ENCODE measurements around the gene MBNL1. TPM values are rescaled to one million over a fixed set of nuclear protein-coding genes. Genes with fewer than 3 reads are reported as not detected.

Gene MBNL1
- total RNA-seq, 2 experiments from 2014 or later: 385 to 392 TPM

- H3K36me3 Mint-ChIP-seq: peaks cover 22% of the 10 kb centered on the region
- H3K4me1 Mint-ChIP-seq: peaks cover 75% of the 10 kb centered on the region
- no peaks in the 10 kb centered on the region for H3K9me3 Mint-ChIP-seq
- no peak overlapping the region for H3K4me3 Mint-ChIP-seq
- peak overlapping the region; percentile 69 for H3K27ac Mint-ChIP-seq
- DNase-seq: no peak
- H3K27me3 Mint-ChIP-seq: no peaks in the 10 kb centered on the region
These were observed 8.2 kb upstream of the MBNL1 start for GRCh38 chr3:152260529-152260928.

DNA sequence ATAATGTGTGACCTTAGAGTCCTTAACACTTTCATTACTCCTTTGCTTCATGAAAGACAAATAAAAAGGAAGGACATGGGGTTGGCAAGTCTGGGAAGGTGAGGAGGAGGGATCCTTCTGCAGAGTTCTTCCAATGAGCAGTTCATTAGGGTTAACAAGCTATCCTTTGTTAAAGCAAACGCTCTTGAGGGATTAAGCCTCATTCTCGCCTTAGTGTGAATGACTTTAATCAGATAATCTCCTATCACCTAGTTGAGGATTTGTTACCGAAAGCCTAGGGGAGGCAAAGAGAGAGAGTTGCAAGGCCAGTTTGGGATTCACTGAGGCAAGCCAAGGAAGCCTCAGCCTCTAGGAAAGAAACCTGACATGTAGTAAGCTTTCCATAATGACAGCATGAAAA is 7.4 kb upstream of the MBNL1 start:
- DNase-seq: no peak
- Mint-ChIP-seq H3K27ac (peak overlapping the region; percentile 26), H3K9me3 (no peaks in the 10 kb centered on the region), H3K36me3 (peaks cover 22% of the 10 kb centered on the region), H3K4me3 (no peak overlapping the region), H3K4me1 (peaks cover 73% of the 10 kb centered on the region), H3K27me3 (no peaks in the 10 kb centered on the region)

GRCh38 chr3:152263711-152264110 is 5.0 kb upstream of the MBNL1 start:
- Mint-ChIP-seq H3K4me3 (no peak overlapping the region), H3K4me1 (peaks cover 70% of the 10 kb centered on the region), H3K9me3 (no peaks in the 10 kb centered on the region), H3K27ac (peak overlapping the region; percentile 46), H3K36me3 (peaks cover 22% of the 10 kb centered on the region), H3K27me3 (no peaks in the 10 kb centered on the region)
- no peak for DNase-seq

- Mint-ChIP-seq H3K4me3 (no peak overlapping the region), H3K36me3 (peaks cover 23% of the 10 kb centered on the region), H3K4me1 (peaks cover 65% of the 10 kb centered on the region), H3K27ac (peak overlapping the region; percentile 15), H3K9me3 (no peaks in the 10 kb centered on the region), H3K27me3 (no peaks in the 10 kb centered on the region)
- no peak for DNase-seq
These were observed 4.4 kb upstream of the MBNL1 start for GRCh38 chr3:152264378-152264777.

GRCh38 chr3:152266221-152266995 is 2.3 kb upstream of the MBNL1 start:
- peaks cover 37% of the 10 kb centered on the region for H3K36me3 Mint-ChIP-seq
- DNase-seq: no peak
- no peaks in the 10 kb centered on the region for H3K27me3 Mint-ChIP-seq
- no peaks in the 10 kb centered on the region for H3K9me3 Mint-ChIP-seq
- peak overlapping the region; percentile 88 for H3K4me3 Mint-ChIP-seq
- H3K27ac Mint-ChIP-seq: peak overlapping the region; percentile 91
- peaks cover 50% of the 10 kb centered on the region for H3K4me1 Mint-ChIP-seq

- DNase-seq: no peak
- H3K4me1 Mint-ChIP-seq: peaks cover 53% of the 10 kb centered on the region
- peaks cover 41% of the 10 kb centered on the region for H3K36me3 Mint-ChIP-seq
- no peaks in the 10 kb centered on the region for H3K27me3 Mint-ChIP-seq
- peak overlapping the region; percentile 88 for H3K4me3 Mint-ChIP-seq
- H3K9me3 Mint-ChIP-seq: no peaks in the 10 kb centered on the region
- peak overlapping the region; percentile 91 for H3K27ac Mint-ChIP-seq
These were observed 736 bp upstream of the MBNL1 start for GRCh38 chr3:152267831-152268554.

DNA sequence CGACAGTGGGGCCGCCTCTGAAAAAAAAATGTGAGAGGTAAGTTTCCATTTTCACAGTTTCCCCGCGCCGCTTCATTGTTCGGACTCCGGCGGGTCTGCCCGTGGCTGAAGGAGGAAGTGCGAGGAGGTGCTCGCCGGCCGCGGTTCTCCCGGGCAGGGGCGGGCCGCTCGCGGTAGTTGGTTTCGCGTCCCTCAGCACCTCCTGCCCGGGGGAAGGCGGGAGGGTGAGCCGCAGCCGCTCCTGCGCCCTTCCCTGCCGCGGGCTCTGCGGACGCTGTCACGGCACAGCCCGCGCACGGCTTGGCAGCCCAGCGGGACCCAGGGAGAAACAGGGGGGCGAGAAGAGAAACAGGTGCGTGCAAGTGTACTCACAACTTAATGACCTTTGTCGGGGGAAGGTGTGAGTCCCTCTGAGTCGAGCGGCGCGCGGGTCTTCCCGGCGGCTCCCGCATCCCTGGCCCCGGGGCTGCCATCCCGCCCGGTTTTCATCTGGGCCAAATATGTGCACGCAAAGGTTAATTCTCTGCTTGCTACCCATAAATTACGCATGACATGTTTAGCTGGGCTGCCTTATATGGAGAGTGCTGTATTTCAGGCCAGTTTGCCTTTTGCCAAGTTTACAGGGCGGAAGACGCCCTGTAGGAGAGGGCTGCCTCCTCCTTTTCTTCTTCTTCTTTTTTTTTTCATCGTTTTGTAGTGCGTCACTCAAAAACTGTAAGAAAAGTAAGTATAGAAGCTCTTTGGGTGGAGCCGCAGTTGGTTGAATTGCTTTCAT is 514 bp downstream of the MBNL1 start:
- DNase-seq: no peak
- Mint-ChIP-seq H3K27me3 (no peaks in the 10 kb centered on the region), H3K36me3 (peaks cover 36% of the 10 kb centered on the region), H3K4me1 (peaks cover 52% of the 10 kb centered on the region), H3K27ac (peak overlapping the region; percentile 91), H3K4me3 (peak overlapping the region; percentile 88), H3K9me3 (no peaks in the 10 kb centered on the region)

DNA sequence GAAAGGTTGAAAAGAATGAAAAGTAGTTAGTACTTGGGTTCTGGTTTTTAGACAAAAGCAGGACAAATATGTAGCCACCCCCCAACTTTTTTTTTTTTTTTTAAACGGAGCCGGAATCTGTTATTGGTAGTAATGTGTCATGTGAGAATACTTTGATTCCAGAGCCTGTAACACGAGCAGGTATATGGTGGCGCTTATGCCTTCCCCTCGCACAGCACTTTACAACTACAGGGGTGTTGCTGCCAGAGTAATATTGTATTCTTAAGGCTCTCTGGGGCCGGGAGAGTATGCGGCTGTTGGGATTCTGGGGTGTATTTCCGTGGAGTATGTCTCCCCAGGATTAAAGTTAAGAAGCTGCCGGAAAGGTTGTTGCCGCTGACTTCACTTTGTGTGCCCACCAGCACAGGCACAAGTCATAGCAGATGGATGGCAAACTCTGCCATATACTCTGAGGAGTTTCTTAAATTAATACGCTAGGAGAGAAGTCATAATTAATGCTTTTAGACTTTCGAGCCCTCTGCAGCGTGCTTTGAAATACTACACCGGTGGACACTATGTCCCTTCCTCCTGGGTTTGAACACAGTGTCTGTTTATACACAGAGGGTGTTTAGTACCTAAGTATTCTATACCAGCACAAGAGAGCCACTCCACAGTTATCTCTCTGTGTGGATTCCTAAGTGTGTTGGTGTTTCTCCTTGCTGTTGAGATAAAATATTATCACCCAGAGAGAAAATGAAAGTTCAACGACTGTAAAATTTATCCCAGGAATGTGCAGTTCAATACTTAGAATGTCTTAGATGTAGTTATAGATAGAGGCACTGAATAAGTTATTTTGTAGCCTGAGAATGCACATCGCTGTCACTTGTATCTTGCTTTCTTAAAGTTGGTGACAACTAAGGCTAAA is 1.4 kb downstream of the MBNL1 start:
- no peaks in the 10 kb centered on the region for H3K9me3 Mint-ChIP-seq
- H3K4me3 Mint-ChIP-seq: peak overlapping the region; percentile 88
- peaks cover 53% of the 10 kb centered on the region for H3K4me1 Mint-ChIP-seq
- peak overlapping the region; percentile 91 for H3K27ac Mint-ChIP-seq
- no peaks in the 10 kb centered on the region for H3K27me3 Mint-ChIP-seq
- peaks cover 36% of the 10 kb centered on the region for H3K36me3 Mint-ChIP-seq
- peak; percentile 21 for DNase-seq

- peaks cover 36% of the 10 kb centered on the region for H3K36me3 Mint-ChIP-seq
- no peaks in the 10 kb centered on the region for H3K27me3 Mint-ChIP-seq
- no peaks in the 10 kb centered on the region for H3K9me3 Mint-ChIP-seq
- peaks cover 55% of the 10 kb centered on the region for H3K4me1 Mint-ChIP-seq
- no peak for DNase-seq
- H3K4me3 Mint-ChIP-seq: peak overlapping the region; percentile 88
- H3K27ac Mint-ChIP-seq: peak overlapping the region; percentile 91
These were observed 2.2 kb downstream of the MBNL1 start for GRCh38 chr3:152270937-152271336.

DNA sequence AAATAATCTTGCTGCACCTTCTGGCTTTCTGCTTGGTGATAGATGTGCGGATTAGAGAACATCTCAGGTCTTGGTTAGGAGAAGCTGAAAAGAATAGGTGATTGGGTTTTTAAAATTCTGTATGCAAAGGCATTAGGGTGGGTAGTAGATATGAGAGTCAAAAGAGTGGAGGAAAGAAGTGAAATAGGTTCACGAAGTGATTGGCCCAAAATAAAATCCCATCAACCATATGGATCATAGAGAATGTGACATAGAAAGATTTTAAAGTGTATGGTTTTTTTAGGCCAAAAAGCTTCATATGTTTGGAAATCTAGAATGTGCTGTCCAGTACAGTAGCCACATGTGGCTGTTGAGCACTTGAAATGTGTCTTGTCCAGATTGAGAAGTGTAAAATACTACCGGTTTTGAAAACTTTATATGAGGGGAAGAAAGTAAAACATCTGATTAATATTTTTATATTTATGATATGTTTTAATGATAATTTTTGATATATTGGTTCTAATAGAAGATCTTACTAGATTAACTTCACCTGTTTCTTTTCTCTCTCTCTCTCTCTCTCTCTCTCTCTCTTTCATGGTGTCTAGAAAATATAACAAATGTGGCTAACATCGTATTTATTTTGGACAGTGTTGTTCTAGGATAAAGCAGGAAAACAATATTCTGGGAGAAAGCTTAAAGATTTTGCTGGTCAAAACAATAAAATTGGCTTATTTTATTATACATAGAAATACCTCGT is 2.9 kb downstream of the MBNL1 start:
- Mint-ChIP-seq H3K4me3 (peak overlapping the region; percentile 88), H3K36me3 (peaks cover 39% of the 10 kb centered on the region), H3K27ac (peak overlapping the region; percentile 91), H3K27me3 (no peaks in the 10 kb centered on the region), H3K4me1 (peaks cover 53% of the 10 kb centered on the region), H3K9me3 (no peaks in the 10 kb centered on the region)
- no peak for DNase-seq

- H3K36me3 Mint-ChIP-seq: peaks cover 40% of the 10 kb centered on the region
- DNase-seq: peak; percentile 56
- H3K9me3 Mint-ChIP-seq: no peaks in the 10 kb centered on the region
- peak overlapping the region; percentile 91 for H3K27ac Mint-ChIP-seq
- H3K4me3 Mint-ChIP-seq: peak overlapping the region; percentile 69
- H3K4me1 Mint-ChIP-seq: peaks cover 47% of the 10 kb centered on the region
- H3K27me3 Mint-ChIP-seq: no peaks in the 10 kb centered on the region
These were observed 4.1 kb downstream of the MBNL1 start for GRCh38 chr3:152272771-152273242.

- H3K36me3 Mint-ChIP-seq: peaks cover 19% of the 10 kb centered on the region
- peaks cover 74% of the 10 kb centered on the region for H3K4me1 Mint-ChIP-seq
- peak overlapping the region; percentile 32 for H3K4me3 Mint-ChIP-seq
- H3K9me3 Mint-ChIP-seq: no peaks in the 10 kb centered on the region
- peak overlapping the region; percentile 59 for H3K27ac Mint-ChIP-seq
- H3K27me3 Mint-ChIP-seq: no peaks in the 10 kb centered on the region
- DNase-seq: no peak
These were observed 8.0 kb downstream of the MBNL1 start for GRCh38 chr3:152276681-152277080.

DNA sequence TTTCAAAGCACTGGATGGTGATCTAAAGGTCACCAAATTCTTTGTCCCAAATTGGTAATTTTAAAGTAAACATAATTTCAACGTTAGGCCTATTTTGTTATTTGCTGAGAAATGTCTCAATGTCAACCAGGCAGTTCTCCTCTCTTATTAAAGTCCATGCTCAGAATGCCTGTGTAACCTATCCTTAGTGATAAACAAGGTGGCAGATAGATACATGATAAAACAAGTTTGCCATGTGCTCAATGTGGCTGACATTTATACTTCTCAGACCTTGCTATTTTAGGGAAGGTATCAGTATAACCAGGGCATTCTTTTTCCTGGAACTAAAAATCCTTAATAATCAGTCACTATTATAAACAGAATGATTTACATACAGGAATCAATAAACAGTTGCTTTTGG is 8.5 kb downstream of the MBNL1 start:
- peaks cover 15% of the 10 kb centered on the region for H3K36me3 Mint-ChIP-seq
- no peak for DNase-seq
- H3K9me3 Mint-ChIP-seq: no peaks in the 10 kb centered on the region
- peaks cover 74% of the 10 kb centered on the region for H3K4me1 Mint-ChIP-seq
- peak overlapping the region; percentile 75 for H3K27ac Mint-ChIP-seq
- no peak overlapping the region for H3K4me3 Mint-ChIP-seq
- H3K27me3 Mint-ChIP-seq: no peaks in the 10 kb centered on the region

Measured in activated naive CD8-positive, alpha-beta T cell treated with anti-CD3 and anti-CD28 coated beads for 36 hours (primary cell).